Lower lobe of right lung (tissue), 2 donors: Measurements from ENCODE around the gene SRPK3. TPM values are rescaled to one million over a fixed set of nuclear protein-coding genes. Genes with fewer than 3 reads are reported as not detected.
A peak's percentile ranks its signal among the peaks of the same experiment; 100 is the strongest.
"Not testable (repeated sequence)": the region's sequence is repeated elsewhere in the genome, so short reads cannot be mapped to it uniquely, and the experiment has no call there.

Source experiments
- ATAC-seq, 2 donors: fragments of 200-7000 bp; cut with Tn5 transposase; one replicate each; pipeline ENCODE4 v1.9.1; 2020 to 2022; ENCODE audit warnings: mild to moderate bottlenecking in 2 of 2, moderate library complexity in 2 of 2
- DNase-seq: peaks from one replicate; pipeline ENCODE4 v3.0.0-alpha.2; 2020
- H3K27ac ChIP-seq: fragments of 200-600 bp; one replicate; pipeline ENCODE4 v1.8.0; 2022
- H3K27me3 ChIP-seq: fragments of 200-600 bp; one replicate; pipeline ENCODE4 v1.8.0; 2022; ENCODE audit warnings: low read depth
- H3K36me3 ChIP-seq: fragments of 200-600 bp; one replicate; pipeline ENCODE4 v1.8.0; 2022; ENCODE audit warnings: mild to moderate bottlenecking
- H3K4me1 ChIP-seq: fragments of 200-600 bp; one replicate; pipeline ENCODE4 v1.8.0; 2022
- H3K4me3 ChIP-seq: fragments of 200-600 bp; one replicate; pipeline ENCODE4 v1.8.0; 2022; ENCODE audit warnings: mild to moderate bottlenecking
- H3K9me3 ChIP-seq: fragments of 200-600 bp; one replicate; pipeline ENCODE4 v1.8.0; 2022
- intact Hi-C: fragments of 100-400 bp; cut with DNase I; formaldehyde crosslinking; loops from one replicate; pipeline ENCODE4 v1.11.0; 2022
- total RNA-seq: library from RNA; stranded (reverse); fragmentation: NEBNext Ultra II Directional; extraction: Animal tissue kit (Norgen Biotek cat#: 25700); gene quantifications from one replicate; pipeline ENCODE4 v1.2.1, GENCODE V29; 2021
- TF ChIP-seq, protein P1 (sequence below): fragments of 200-600 bp; IDR thresholded peaks from one replicate; pipeline ENCODE4 v1.8.0; 2022; ENCODE audit warnings: antibody characterized with exemption, mild to moderate bottlenecking
- donor health status: DM: no; HTN: yes; CAD: no; lungs with severe emphysema.

The SRPK3 gene
- total RNA-seq, 1 donor from 2014 or later = not detected

DNA sequence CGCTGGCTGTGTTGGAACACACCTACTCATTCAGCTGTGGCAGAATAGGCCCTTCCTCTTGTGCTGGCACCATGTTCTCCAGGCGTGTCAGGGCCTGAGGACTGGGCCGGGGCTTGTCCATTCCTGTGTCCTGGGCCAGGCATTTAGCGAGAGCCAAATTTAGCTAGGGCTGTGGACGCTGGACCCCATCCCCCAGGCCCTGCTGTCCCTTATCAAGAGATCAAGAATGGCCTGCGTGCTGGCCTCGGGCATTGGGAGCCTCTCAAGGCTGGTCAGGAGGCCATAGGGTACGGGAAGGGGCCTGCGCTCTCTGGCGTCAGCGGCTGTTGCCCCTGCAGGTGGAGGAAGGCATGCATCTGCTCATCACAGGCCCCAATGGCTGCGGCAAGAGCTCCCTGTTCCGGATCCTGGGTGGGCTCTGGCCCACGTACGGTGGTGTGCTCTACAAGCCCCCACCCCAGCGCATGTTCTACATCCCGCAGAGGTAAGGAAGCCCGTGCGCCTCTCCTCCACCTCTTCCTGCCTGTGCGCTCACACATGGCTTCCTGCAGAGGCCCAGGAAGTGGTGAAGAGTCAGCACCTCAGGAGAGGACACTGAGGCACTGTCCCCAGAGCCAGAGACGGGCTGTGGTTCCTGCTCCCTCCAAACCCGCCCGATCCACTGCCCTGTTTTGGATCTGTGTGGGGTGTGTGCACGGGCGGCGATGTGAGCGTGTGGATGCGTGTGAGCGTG is 40.9 kb upstream of the SRPK3 start:
- no peak for DNase-seq
- H3K4me3 ChIP-seq = no peak overlapping the region
- no peaks in the 10 kb centered on the region for H3K27me3 ChIP-seq
- H3K27ac ChIP-seq = no peak overlapping the region
- peaks cover 4% of the 10 kb centered on the region for H3K4me1 ChIP-seq
- no peak for ATAC-seq
- H3K36me3 ChIP-seq = peaks cover 7% of the 10 kb centered on the region
- no peaks in the 10 kb centered on the region for H3K9me3 ChIP-seq
- TF ChIP-seq, protein P1, sequence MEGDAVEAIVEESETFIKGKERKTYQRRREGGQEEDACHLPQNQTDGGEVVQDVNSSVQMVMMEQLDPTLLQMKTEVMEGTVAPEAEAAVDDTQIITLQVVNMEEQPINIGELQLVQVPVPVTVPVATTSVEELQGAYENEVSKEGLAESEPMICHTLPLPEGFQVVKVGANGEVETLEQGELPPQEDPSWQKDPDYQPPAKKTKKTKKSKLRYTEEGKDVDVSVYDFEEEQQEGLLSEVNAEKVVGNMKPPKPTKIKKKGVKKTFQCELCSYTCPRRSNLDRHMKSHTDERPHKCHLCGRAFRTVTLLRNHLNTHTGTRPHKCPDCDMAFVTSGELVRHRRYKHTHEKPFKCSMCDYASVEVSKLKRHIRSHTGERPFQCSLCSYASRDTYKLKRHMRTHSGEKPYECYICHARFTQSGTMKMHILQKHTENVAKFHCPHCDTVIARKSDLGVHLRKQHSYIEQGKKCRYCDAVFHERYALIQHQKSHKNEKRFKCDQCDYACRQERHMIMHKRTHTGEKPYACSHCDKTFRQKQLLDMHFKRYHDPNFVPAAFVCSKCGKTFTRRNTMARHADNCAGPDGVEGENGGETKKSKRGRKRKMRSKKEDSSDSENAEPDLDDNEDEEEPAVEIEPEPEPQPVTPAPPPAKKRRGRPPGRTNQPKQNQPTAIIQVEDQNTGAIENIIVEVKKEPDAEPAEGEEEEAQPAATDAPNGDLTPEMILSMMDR = no peak
- intact Hi-C loops = no loop called here

DNA sequence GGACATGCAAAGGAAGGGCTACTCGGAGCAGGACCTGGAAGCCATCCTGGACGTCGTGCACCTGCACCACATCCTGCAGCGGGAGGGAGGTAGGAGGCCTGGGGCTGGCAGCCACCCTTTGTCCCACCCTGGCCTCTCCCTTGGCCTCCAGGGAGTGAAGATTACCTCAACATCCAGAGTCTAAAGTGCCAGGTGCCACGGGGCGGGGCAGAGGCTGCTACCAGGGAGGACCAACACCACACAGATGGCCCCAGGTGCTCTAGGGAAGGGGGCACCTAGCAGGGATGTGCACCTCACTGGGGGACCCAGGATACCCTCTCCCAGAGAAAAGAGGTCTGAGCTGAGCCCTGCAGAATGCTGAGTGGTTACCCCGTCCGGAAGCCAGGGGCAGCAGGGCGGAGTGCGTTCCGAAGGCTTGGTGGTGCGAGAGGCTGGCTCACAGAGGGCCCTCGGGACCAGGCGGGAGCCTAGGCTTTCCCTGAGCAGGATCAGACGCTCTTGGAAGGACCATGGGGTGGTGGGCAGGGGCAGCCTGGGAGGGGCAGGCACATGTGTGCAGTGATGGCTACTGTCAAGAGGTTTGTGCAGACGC is 40.1 kb upstream of the SRPK3 start:
- H3K27ac ChIP-seq = no peak overlapping the region
- no peak for ATAC-seq
- no peak overlapping the region for H3K4me3 ChIP-seq
- TF ChIP-seq, protein P1 = no peak
- H3K9me3 ChIP-seq = no peaks in the 10 kb centered on the region
- H3K27me3 ChIP-seq = no peaks in the 10 kb centered on the region
- no peak for DNase-seq
- H3K36me3 ChIP-seq = peaks cover 7% of the 10 kb centered on the region
- intact Hi-C loops = no loop called here
- peaks cover 4% of the 10 kb centered on the region for H3K4me1 ChIP-seq

DNA sequence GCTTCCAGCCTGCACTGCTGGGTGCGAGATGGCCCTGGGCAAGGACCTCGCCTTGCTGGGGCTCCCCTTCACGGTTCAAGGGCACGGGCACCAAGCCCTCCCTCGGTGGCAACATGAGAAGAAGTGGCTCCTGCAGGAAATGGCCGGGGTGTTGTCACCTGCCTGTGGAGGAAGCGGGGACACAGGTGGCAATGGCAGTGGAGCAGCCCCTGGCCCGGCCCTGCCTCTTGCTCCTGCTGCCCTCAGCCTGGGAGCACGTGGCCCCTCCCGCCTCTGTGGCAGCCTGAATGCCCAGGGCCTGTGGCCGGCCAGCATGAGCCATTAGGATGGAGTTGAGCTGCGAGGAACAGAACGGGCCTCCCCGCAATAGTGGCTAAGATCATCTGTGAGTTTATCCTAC is 39.4 kb upstream of the SRPK3 start:
- no peak for DNase-seq
- Histone ChIP-seq H3K36me3 (peaks cover 4% of the 10 kb centered on the region), H3K4me3 (no peak overlapping the region), H3K9me3 (no peaks in the 10 kb centered on the region), H3K27me3 (no peaks in the 10 kb centered on the region), H3K4me1 (peaks cover 4% of the 10 kb centered on the region), H3K27ac (no peak overlapping the region)
- intact Hi-C loops = no loop called here
- no peak for ATAC-seq
- TF ChIP-seq, protein P1 = no peak

DNA sequence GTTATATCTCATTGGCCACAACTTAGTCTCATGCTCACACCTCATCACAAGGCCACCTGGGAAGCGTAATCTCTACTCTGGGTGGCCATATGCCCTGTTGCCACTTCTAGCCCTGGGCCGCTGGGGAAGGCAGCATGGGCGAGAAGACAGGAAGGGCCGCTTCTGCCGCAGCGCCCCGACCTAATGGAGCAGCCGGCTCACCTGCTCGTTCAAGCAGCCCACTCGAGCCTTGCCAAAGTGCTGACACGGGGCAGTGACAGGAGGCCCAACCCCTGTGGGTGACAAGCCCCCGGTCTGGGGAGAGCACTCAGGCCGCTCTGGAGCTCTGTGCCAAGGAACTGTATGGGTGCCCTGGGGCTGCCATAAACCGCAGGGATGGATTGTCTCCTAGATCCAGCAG is 38.7 kb upstream of the SRPK3 start:
- H3K9me3 ChIP-seq, intact Hi-C loops, H3K4me1 ChIP-seq, H3K4me3 ChIP-seq, ATAC-seq, H3K36me3 ChIP-seq, H3K27me3 ChIP-seq, DNase-seq, H3K27ac ChIP-seq: not testable (repeated sequence)

DNA sequence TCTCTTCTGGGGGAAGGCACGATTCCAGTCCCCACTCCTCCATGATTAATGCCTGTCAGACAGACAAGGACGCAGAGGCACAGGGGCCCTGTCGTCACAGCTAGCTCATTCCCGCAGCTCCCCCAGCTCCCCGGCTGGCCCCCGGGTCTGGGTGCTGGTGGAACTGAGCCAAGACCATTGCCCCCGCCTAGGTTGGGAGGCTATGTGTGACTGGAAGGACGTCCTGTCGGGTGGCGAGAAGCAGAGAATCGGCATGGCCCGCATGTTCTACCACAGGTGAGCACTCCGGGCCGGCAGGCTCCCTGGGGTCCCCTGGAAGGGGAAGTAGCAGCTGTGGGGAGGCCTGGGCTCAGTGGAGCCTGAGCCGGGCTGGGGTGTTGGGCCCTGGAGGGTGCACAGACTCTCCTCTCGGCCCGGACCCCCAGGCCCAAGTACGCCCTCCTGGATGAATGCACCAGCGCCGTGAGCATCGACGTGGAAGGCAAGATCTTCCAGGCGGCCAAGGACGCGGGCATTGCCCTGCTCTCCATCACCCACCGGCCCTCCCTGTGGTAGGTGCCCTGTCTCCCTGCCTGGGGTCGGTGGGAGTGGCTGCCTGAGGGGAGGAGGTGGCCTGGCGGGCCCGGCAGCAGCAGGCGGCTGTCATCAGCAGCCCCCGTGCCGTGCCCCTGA is 37.9 kb upstream of the SRPK3 start:
- H3K36me3 ChIP-seq, H3K9me3 ChIP-seq, H3K27me3 ChIP-seq, H3K4me1 ChIP-seq, H3K4me3 ChIP-seq, DNase-seq, ATAC-seq, intact Hi-C loops, H3K27ac ChIP-seq: not testable (repeated sequence)

DNA sequence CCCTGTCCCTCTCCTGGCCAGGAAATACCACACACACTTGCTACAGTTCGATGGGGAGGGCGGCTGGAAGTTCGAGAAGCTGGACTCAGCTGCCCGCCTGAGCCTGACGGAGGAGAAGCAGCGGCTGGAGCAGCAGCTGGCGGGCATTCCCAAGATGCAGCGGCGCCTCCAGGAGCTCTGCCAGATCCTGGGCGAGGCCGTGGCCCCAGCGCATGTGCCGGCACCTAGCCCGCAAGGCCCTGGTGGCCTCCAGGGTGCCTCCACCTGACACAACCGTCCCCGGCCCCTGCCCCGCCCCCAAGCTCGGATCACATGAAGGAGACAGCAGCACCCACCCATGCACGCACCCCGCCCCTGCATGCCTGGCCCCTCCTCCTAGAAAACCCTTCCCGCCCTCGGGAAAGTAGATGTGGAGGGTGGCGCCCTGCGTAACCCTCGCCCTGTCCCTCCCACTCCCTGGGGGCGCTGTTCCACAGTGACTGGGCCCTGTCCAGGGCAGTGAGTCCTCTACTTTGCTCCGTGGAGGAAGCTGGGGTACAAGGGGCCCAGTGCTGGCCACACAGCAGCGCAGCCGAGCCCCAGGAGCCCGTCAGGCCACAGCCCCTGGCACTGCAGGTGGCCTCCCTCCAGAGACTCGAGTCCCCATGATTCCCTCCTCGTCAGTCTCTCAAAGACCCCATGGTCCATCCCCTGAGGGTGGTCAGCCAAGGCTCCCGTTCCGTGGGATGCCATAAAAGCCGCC is 37.2 kb upstream of the SRPK3 start:
- Histone ChIP-seq H3K4me3 (peak overlapping the region; percentile 21), H3K27ac (peak overlapping the region; percentile 24)
- H3K36me3 ChIP-seq, H3K27me3 ChIP-seq, H3K9me3 ChIP-seq, H3K4me1 ChIP-seq, intact Hi-C loops: not testable (repeated sequence)
- TF ChIP-seq, protein P1 = peak; percentile 4
- ATAC-seq (peak in 1 of 2 donors; percentile 51), DNase-seq (peak; percentile 76)
